Measurements from ENCODE around the gene MESD. TPM values are rescaled to one million over a fixed set of nuclear protein-coding genes. Genes with fewer than 3 reads are reported as not detected.

MESD gene
- total RNA-seq, 2 donors from 2014 or later, result 28.0 to 33.9 TPM

DNA sequence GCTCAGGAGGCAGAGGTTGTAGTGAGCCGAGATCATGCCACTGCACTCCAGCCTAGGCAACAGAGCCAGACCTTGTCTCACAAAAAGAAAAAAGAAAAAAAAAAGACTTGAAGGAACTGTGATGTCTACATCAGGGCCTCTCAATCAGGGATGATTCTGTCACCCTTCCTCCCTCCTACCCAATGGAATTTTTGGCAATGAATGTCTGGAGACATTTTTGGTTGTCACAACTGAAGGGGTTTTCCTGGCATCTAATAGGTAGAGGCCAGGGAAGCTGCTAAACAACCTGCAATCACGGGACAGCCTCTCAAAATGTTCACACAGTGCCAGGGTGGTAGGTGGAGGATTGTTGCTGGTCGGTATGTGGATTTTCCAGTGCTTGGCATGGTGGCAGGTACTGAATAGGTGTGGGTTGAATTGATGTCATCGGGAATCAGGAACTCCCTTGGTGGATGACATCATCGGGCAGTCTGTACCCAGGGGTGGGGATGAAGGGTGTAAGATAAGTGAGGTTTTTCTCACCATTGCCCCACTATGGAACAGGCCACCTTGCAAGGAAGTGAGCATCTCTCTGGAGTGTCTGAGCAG is 71.3 kb downstream of the MESD start:
- 90% methylated on average over 5 of the region's 5 CpGs for whole genome bisulfite sequencing
- H3K27me3 ChIP-seq (replicated peaks; ENCODE audit: insufficient read depth), result no peaks in the 10 kb centered on the region
- H3K9me3 ChIP-seq, result no peaks in the 10 kb centered on the region
- no peaks in the 10 kb centered on the region for H3K36me3 ChIP-seq
- no peak overlapping the region for H3K4me3 ChIP-seq
- intact Hi-C loops (cut with DNase I), result no loop called here
- H3K4me1 ChIP-seq (replicated peaks), result peaks cover 5% of the 10 kb centered on the region
- H3K27ac ChIP-seq, result no peak overlapping the region
- TF ChIP-seq POLR2A (IDR thresholded peaks at IDR 0.05) (no peak), POLR2AphosphoS5 (IDR thresholded peaks at IDR 0.05) (no peak)
- TF ChIP-seq, protein P1, sequence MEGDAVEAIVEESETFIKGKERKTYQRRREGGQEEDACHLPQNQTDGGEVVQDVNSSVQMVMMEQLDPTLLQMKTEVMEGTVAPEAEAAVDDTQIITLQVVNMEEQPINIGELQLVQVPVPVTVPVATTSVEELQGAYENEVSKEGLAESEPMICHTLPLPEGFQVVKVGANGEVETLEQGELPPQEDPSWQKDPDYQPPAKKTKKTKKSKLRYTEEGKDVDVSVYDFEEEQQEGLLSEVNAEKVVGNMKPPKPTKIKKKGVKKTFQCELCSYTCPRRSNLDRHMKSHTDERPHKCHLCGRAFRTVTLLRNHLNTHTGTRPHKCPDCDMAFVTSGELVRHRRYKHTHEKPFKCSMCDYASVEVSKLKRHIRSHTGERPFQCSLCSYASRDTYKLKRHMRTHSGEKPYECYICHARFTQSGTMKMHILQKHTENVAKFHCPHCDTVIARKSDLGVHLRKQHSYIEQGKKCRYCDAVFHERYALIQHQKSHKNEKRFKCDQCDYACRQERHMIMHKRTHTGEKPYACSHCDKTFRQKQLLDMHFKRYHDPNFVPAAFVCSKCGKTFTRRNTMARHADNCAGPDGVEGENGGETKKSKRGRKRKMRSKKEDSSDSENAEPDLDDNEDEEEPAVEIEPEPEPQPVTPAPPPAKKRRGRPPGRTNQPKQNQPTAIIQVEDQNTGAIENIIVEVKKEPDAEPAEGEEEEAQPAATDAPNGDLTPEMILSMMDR (IDR thresholded peaks at IDR 0.05), result no peak
- no peak for DNase-seq (ENCODE audit: low spot score)

DNA sequence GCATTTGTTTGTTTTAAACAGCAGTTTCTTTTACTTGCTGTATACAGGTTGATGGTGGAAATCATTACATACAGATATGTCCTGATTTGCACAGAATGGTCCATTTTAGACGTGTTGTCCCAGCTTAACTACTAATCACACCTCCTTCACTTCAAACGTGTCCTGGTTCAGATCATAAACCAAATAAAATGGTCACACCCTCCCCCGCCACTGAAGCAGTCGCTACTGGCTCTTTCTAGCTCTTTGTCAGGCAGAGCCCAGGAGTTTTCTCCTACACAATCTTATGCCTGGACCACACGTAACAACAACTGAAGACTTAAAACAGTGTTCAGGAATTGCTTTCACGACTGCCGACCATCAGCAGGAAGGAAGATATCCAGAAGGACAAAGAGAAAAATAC is 73.6 kb downstream of the MESD start:
- no peaks in the 10 kb centered on the region for H3K36me3 ChIP-seq
- H3K4me1 ChIP-seq (replicated peaks), result peaks cover 11% of the 10 kb centered on the region
- H3K9me3 ChIP-seq, result no peaks in the 10 kb centered on the region
- no peak for DNase-seq (ENCODE audit: low spot score)
- H3K27me3 ChIP-seq (replicated peaks; ENCODE audit: insufficient read depth), result no peaks in the 10 kb centered on the region
- no peak overlapping the region for H3K27ac ChIP-seq
- intact Hi-C loops (cut with DNase I), result no loop called here
- TF ChIP-seq, protein P1 (IDR thresholded peaks at IDR 0.05), result no peak
- TF ChIP-seq POLR2A (IDR thresholded peaks at IDR 0.05) (no peak), POLR2AphosphoS5 (IDR thresholded peaks at IDR 0.05) (no peak)
- WGBS, result 61% methylated on average over 7 of the region's 7 CpGs
- no peak overlapping the region for H3K4me3 ChIP-seq

DNA sequence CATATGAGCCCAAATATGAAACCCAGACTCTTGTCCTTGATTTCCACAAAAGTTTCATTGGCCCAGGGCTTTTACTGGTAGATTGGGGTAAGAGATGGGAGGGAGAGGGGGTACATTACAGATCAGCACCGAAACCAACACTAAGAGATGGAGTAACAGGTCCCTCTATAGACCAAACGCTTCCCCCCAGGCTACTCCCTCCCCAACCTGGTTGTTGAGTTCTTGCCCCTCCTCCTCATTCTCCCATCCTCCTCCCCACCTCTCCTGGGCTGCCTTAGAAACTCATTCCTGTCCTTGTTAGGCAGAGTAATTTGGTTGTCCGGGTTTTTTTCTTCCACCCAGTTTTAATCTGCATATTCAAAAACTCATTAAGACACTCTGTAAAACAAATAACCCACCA is 74.1 kb downstream of the MESD start:
- WGBS, result 70% methylated on average over 3 of the region's 3 CpGs
- no peak for DNase-seq (ENCODE audit: low spot score)

DNA sequence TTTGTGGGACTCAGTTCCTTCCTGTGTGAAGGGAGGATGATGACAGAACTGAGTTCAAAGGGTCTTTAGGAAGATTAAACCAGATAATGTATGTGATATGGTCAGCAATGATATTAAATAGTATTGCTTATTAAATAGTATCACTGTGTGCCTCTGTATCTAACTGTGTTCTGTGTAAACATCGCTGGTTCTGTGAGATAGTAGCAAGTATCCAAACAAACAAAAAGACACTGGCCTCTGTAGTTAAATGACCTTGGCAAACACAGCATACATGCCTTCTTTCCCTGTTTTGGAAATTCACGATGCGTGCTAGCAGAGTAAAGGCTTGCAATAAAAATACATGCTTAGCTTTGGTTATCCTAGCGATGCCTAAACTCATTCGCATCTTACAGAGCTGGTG is 76.1 kb downstream of the MESD start:
- intact Hi-C loops (cut with DNase I), result no loop called here
- 52% methylated on average over 5 of the region's 5 CpGs for WGBS
- no peak overlapping the region for H3K4me3 ChIP-seq
- H3K9me3 ChIP-seq, result no peaks in the 10 kb centered on the region
- peaks cover 11% of the 10 kb centered on the region for H3K4me1 ChIP-seq (replicated peaks)
- no peaks in the 10 kb centered on the region for H3K27me3 ChIP-seq (replicated peaks; ENCODE audit: insufficient read depth)
- peak; percentile 72 for TF ChIP-seq POLR2AphosphoS5 (IDR thresholded peaks at IDR 0.05)
- TF ChIP-seq, protein P1 (IDR thresholded peaks at IDR 0.05), result no peak
- no peaks in the 10 kb centered on the region for H3K36me3 ChIP-seq
- H3K27ac ChIP-seq, result peak overlapping the region in 1 of 2 donors; percentile 49
- no peak for DNase-seq (ENCODE audit: low spot score)

More for the DNA sequence above, 74.1 kb downstream of the MESD start:
- Histone ChIP-seq H3K27me3 (replicated peaks; ENCODE audit: insufficient read depth) (no peaks in the 10 kb centered on the region), H3K9me3 (no peaks in the 10 kb centered on the region), H3K27ac (no peak overlapping the region), H3K4me1 (replicated peaks) (peaks cover 11% of the 10 kb centered on the region), H3K4me3 (no peak overlapping the region), H3K36me3 (no peaks in the 10 kb centered on the region)
- no peak for TF ChIP-seq POLR2AphosphoS5 (IDR thresholded peaks at IDR 0.05)
- no peak for TF ChIP-seq POLR2A (IDR thresholded peaks at IDR 0.05)
- TF ChIP-seq, protein P1 (IDR thresholded peaks at IDR 0.05), result no peak
- intact Hi-C loops (cut with DNase I), result no loop called here

DNA sequence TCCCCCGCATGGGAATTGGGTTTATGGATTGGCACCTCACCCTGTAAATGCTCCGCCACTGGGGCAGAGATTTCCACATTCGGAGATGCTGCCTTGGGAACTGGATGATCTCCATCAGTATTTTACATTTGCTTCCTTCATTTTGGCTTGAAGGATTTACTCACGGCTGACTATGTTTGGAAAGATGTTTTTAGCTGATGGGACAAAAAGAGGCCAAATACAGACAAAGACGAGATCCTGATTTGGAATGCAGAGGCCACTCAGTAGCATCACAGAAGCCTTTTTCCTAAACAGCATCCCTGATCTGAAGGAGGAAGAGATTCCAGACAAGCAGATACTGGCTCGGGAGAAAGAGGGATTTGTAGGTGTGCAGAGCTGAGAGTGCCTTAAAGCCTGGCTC is 76.9 kb downstream of the MESD start:
- no peak for TF ChIP-seq POLR2A (IDR thresholded peaks at IDR 0.05)
- TF ChIP-seq POLR2AphosphoS5 (IDR thresholded peaks at IDR 0.05), result no peak
- TF ChIP-seq, protein P1 (IDR thresholded peaks at IDR 0.05), result no peak
- intact Hi-C loops (cut with DNase I), result no loop called here
- no peaks in the 10 kb centered on the region for H3K36me3 ChIP-seq
- no peak for DNase-seq (ENCODE audit: low spot score)
- peak overlapping the region; percentile 4 to 49 for H3K27ac ChIP-seq
- H3K9me3 ChIP-seq, result no peaks in the 10 kb centered on the region
- no peaks in the 10 kb centered on the region for H3K27me3 ChIP-seq (replicated peaks; ENCODE audit: insufficient read depth)
- no peak overlapping the region for H3K4me3 ChIP-seq
- peaks cover 11% of the 10 kb centered on the region for H3K4me1 ChIP-seq (replicated peaks)
- 86% methylated on average over 6 of the region's 6 CpGs for WGBS
